ENCODE results near the gene MYO10.

- TF ChIP-seq CTCF (conservative IDR thresholded peaks at IDR 0.05; ENCODE audit: low read depth, low read length), result no peak
- no peak for TF ChIP-seq EZH2 (IDR thresholded peaks at IDR 0.05; ENCODE audit: borderline replicate concordance, low read depth, low read length, poor library complexity, severe bottlenecking)
Observed at GRCh38 chr5:16809395-16810207, 126.5 kb downstream of the MYO10 start.

Measured in A673 (cell line).